Eye (tissue), 1 donor: ENCODE data around the gene IER5.
A peak's percentile ranks its signal among the peaks of the same experiment; 100 is the strongest.

Experiments used
- DNase-seq: peaks from one replicate; pipeline ENCODE4 v3.0.0-alpha.2; 2015

Gene IER5

GRCh38 chr1:181099152-181100014, 10.9 kb downstream of the IER5 start:
- DNase-seq = peak; percentile 71

GRCh38 chr1:181100015-181100905, 11.8 kb downstream of the IER5 start:
- peak; percentile 57 for DNase-seq

GRCh38 chr1:181100934-181101333, 12.4 kb downstream of the IER5 start:
- DNase-seq = no peak

- no peak for DNase-seq
Measured at GRCh38 chr1:181101581-181102226, 13.2 kb downstream of the IER5 start.

GRCh38 chr1:181102841-181103240, 14.3 kb downstream of the IER5 start:
- DNase-seq = no peak

GRCh38 chr1:181103399-181103798, 14.9 kb downstream of the IER5 start:
- DNase-seq = no peak

- DNase-seq = no peak
Measured at GRCh38 chr1:181104042-181104789, 15.7 kb downstream of the IER5 start.

- DNase-seq = no peak
Measured at GRCh38 chr1:181104790-181105133, 16.3 kb downstream of the IER5 start.

GRCh38 chr1:181105134-181106021, 16.9 kb downstream of the IER5 start:
- peak; percentile 96 for DNase-seq

GRCh38 chr1:181106022-181106312, 17.5 kb downstream of the IER5 start:
- no peak for DNase-seq

- no peak for DNase-seq
Measured at GRCh38 chr1:181106479-181106878, 18.0 kb downstream of the IER5 start.

- no peak for DNase-seq
Measured at GRCh38 chr1:181107711-181108110, 19.2 kb downstream of the IER5 start.

GRCh38 chr1:181108304-181108867, 19.9 kb downstream of the IER5 start:
- peak; percentile 5 for DNase-seq

GRCh38 chr1:181110013-181110412, 21.5 kb downstream of the IER5 start:
- no peak for DNase-seq

- DNase-seq = no peak
Measured at GRCh38 chr1:181111559-181111958, 23.1 kb downstream of the IER5 start.

- DNase-seq = peak; percentile 14
Measured at GRCh38 chr1:181112071-181112929, 23.8 kb downstream of the IER5 start.

- peak; percentile 55 for DNase-seq
Measured at GRCh38 chr1:181113059-181113641, 24.6 kb downstream of the IER5 start.

GRCh38 chr1:181114574-181115367, 26.3 kb downstream of the IER5 start:
- no peak for DNase-seq

GRCh38 chr1:181115368-181115684, 26.8 kb downstream of the IER5 start:
- no peak for DNase-seq
